GM19239 (cell line): ENCODE data around the gene HK1.
A peak's percentile ranks its signal among the peaks of the same experiment; 100 is the strongest.
"Not testable (repeated sequence)": the region's sequence is repeated elsewhere in the genome, so short reads cannot be mapped to it uniquely, and the experiment has no call there.

Source experiments
- DNase-seq: peaks from one replicate; pipeline ENCODE4 v3.0.0; 2011; ENCODE audit warnings: low spot score; ENCODE audit not compliant: insufficient read length
- FAIRE-seq: peaks from 2 replicates; lab custom pipeline; 2011; peaks lifted over from hg19 to GRCh38; lab: Jason Lieb, UNC

The HK1 gene

GRCh38 chr10:69295027-69295636 lies 16.8 kb downstream of the HK1 start:
- no peak for FAIRE-seq
- DNase-seq: no peak

GRCh38 chr10:69303632-69304051 lies 25.3 kb downstream of the HK1 start:
- FAIRE-seq (no peak), DNase-seq (no peak)

GRCh38 chr10:69306421-69306820 lies 28.1 kb downstream of the HK1 start:
- DNase-seq: no peak
- no peak for FAIRE-seq

GRCh38 chr10:69307434-69307833 lies 29.1 kb downstream of the HK1 start:
- FAIRE-seq: no peak
- DNase-seq: no peak

- not testable (repeated sequence) for FAIRE-seq, DNase-seq
Observed at GRCh38 chr10:69308304-69308703, 30.0 kb downstream of the HK1 start.

- DNase-seq: no peak
- no peak for FAIRE-seq
Observed at GRCh38 chr10:69311309-69311708, 33.0 kb downstream of the HK1 start.

GRCh38 chr10:69312528-69312927 lies 34.2 kb downstream of the HK1 start:
- FAIRE-seq: no peak

GRCh38 chr10:69315100-69315542 lies 36.8 kb downstream of the HK1 start:
- DNase-seq: no peak
- no peak for FAIRE-seq

More at GRCh38 chr10:69312528-69312927, 34.2 kb downstream of the HK1 start:
- DNase-seq: no peak

GRCh38 chr10:69315610-69316312 lies 37.5 kb downstream of the HK1 start:
- no peak for FAIRE-seq

GRCh38 chr10:69316313-69317059 lies 38.2 kb downstream of the HK1 start:
- DNase-seq: no peak
- FAIRE-seq: no peak

More at GRCh38 chr10:69315610-69316312, 37.5 kb downstream of the HK1 start:
- no peak for DNase-seq

- peak; percentile 52 for FAIRE-seq
- DNase-seq: peak; percentile 67
Observed at GRCh38 chr10:69317175-69317604, 38.9 kb downstream of the HK1 start.

GRCh38 chr10:69317626-69318105 lies 39.4 kb downstream of the HK1 start:
- DNase-seq (no peak), FAIRE-seq (no peak)

GRCh38 chr10:69318106-69318866 lies 40.0 kb downstream of the HK1 start:
- peak; percentile 64 for FAIRE-seq
- DNase-seq: peak; percentile 94

- FAIRE-seq (no peak), DNase-seq (peak; percentile 29)
Observed at GRCh38 chr10:69318867-69319727, 40.8 kb downstream of the HK1 start.

GRCh38 chr10:69319841-69320316 lies 41.6 kb downstream of the HK1 start:
- DNase-seq: no peak
- no peak for FAIRE-seq

GRCh38 chr10:69320521-69320920 lies 42.2 kb downstream of the HK1 start:
- FAIRE-seq: no peak
- no peak for DNase-seq

- no peak for DNase-seq
- no peak for FAIRE-seq
Observed at GRCh38 chr10:69321039-69321715, 42.9 kb downstream of the HK1 start.

- FAIRE-seq (no peak), DNase-seq (no peak)
Observed at GRCh38 chr10:69321865-69322264, 43.6 kb downstream of the HK1 start.
